CD4-positive, alpha-beta T cell treated with Interleukin-1 beta for 1 hour (primary cell): ENCODE data around the gene PSMD1.
"Not testable (repeated sequence)": the region's sequence is repeated elsewhere in the genome, so short reads cannot be mapped to it uniquely, and the experiment has no call there.

Source experiments
- DNase-seq, 2 donors: peaks; one replicate each; pipeline ENCODE4 v3.0.0-alpha.2; 2020 to 2022

Gene PSMD1

DNA sequence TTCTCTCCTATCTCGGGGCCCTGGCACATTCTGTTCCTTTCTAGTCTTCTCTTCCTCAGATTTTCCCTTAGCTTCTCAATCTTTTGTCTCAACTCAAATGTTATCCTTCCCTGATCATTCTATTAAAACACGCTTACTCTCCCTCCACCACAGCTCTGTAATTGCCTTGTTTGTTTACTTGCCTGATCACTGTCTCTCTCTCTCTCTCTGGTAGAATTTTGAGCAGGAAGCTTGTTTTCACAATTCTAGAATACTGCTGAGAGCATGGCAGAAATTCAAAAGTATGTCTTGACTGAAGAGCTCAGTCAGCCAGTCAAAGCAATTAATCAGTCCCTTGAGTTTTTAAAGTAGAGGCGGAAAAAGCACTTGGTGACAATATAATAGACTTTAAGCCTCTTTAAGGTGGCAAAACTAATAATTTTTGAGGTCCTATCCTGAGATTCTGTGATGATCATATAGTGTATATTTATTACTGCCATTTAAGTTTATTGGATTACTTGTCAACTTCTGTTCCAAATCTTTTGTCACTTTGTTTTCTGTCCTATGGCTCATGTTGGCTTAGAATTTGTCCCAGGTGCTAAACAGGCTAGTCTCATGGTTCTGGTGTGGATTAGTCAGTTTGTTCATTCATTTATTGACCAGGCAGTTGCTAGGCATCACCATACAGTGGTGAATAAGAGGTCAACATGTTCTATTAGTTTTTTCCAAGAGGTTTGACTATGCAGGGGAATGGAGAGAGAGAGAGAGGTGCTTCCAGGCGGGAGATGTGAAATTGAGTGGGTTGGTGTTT, 2.3 kb downstream of the PSMD1 start:
- DNase-seq = no peak

DNA sequence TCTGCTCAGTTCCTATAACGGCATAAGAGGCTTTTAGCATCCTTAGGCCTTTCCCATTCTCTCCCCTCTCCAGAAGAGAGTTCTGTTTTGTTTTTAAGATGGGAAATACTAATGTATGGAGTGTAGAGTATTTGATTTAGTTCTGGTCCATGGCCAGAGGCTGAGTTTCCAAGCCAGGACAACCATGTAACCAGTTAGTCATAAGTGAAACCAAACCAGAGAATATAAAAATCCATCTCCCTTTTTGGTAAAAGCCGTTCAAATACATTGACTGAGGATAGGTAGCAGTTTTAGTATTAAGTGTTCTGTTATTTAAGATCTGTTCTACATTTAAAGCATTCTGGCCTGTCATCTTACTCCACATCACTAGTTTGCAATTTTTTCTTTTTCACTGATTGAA, 3.1 kb downstream of the PSMD1 start:
- no peak for DNase-seq

DNA sequence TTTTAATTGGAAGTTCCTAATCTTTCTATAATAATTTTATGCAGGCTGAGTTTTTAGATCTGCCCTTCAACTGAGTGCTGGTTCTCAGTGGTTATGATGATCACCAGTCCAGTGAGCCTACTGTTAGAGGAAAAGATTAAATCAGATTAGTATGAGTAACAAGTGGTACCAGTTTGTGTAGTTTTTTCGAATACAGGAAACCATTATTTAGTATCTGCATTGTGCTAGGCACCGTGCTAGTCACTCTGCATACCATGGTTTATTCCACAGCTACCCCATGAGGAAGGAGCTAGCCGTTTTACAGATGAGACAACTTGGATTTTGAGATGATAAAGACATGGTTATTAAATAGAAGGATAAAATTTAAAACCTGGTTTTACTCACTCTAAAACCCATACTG, 6.1 kb downstream of the PSMD1 start:
- DNase-seq = no peak

DNA sequence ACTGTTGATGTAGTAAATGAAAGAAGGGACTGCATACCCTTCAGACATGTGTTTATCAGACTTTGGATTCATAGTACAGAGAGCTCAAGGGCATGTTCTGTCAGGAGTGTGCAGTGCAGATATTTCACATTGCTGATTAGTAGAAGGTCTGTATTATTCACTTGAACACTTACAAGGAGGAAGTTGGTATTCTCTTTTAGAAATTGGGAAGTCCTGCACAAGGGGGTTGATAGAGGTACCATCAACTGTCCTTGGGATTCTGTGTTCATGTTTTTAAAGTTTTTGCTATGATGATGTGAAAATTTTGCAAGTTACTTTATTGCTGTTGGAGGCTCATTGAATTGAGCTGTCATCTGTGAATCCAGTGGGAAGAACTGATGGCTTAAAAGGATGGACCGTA, 6.7 kb downstream of the PSMD1 start:
- DNase-seq = no peak

DNA sequence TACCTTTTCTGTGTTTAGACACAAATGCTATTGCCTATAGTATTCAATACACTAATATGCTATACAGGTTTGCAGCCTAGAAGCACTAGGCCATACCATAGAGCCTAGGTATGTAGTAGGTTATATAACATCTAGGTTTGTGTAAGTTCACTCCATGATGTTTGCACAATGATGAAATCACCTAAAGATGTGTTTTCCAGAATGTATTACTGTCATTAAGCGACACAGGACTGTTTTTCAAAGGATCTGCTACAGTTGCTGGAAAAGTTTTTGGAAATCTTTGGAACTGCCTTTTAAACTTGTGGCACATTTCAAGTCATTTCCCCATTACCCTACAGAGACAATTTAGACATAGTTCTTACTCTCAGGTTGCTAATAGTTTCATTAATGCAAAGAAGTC, 9.3 kb downstream of the PSMD1 start:
- DNase-seq = no peak

DNA sequence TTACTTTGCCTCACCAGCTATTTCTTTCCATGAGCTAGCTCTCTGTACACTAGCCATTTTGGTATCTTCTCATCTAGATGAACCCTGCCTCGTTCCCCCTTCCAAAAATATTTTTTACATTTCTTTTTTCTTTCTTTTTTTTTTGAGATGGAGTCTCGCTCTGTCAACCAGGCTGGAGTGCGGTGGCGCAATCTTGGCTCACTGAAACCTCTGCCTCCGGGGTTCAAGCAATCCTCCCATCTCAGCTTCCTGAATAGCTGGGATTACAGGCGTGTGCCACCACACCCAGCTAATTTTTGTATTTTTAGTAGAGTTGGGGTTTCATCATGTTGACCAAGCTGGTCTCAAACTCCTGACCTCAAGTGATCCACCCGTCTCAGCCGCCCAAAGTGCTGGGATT, 10.9 kb downstream of the PSMD1 start:
- DNase-seq = not testable (repeated sequence)

DNA sequence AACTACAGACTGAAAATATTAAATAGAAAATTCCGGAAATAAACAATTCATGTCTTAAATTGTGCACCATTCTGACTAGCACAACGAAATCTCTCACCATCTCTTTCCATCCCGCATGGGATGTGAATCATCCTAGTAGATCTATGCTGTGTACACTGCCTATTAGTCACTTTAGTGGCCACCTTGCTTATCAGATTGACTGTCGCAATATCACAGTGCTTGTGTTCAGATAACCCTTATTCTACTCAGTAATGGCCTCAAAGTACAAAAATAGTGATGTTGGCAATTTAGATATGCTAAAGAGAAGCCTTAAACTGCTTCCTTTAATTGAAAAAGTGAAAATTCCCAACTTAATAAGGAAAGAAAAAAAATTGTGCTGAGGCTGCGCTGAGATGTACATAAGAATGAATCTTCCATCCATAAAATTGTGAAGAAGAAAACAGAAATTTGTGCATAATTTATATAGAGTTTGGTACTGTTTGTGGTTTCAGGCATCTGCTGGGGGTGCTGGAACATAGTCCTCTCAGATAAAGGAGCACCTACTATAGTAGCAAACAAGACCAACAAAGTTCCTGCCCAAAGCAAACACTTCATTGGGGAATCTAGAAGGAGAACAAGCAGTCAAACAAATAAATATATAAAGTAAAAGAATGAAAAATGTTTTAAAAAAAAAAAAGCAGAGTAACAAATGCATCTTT, 12.0 kb downstream of the PSMD1 start:
- no peak for DNase-seq

DNA sequence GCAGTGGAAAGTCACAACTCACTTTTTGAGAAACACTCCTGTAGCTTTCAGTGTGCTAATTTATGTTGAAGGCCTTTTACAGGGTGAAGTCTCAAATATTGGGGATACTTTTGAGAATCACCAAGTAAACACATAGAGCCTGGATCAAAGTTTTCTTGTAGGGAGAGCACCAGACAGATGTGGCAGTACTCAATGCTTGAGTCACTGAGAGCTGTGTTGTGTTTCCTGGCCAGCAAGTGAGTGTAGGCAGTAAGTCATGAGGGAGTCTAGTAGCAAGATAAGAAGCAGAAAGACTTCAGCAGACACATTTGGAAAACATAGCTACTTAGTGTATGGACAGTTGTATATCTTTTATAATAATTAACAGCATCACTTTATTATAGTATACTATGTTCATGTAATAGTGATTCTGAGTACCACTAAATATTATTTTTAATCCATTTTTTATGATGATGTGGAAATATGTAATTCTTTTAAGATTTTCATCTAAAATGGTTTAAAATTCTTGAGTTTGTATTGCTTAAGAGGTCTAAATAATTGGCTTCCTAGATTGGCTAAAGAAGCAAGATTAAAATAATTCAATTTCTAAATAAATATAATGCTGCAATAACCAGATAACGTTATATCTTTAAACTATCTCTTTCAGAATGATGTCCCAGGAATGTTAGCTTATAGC, 12.8 kb downstream of the PSMD1 start:
- DNase-seq = no peak

DNA sequence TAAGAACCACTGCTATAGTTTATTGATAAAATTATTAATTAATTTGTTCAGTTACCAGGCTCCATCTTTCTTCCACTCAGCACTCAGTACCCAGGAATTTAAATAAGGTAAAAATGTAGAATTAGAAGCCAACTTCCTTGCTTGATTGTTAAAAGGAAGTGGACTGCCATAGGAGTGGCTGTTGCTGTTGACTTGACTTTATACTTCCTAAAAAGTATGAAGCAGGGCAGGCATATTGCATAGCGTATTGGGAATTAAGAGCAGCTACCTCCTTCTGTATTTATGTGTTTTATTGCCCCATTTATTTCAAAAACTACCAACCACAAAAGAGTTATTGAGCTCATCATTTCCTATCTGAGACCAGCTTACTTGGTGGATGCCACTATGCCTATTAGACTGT, 27.9 kb downstream of the PSMD1 start:
- DNase-seq = no peak

DNA sequence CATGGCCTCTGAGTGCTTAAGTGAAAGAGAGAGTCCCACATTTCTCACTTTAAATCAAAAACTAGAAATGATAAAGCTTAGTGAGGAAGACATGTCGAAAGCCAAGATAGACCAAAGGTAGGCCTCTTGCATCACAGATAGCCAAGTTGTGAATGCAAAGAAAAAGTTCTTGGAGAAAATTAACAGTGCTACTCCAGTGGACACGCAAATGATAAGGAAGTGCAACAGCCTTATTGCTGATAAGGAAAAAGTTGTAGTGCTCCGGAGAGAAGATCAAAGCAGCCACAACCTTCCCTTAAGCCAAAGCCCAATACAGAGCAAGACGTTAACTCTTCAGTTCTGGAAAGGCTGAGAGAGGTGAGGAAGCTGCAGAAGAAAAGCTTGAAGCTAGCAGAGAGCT, 32.1 kb downstream of the PSMD1 start:
- DNase-seq = no peak

DNA sequence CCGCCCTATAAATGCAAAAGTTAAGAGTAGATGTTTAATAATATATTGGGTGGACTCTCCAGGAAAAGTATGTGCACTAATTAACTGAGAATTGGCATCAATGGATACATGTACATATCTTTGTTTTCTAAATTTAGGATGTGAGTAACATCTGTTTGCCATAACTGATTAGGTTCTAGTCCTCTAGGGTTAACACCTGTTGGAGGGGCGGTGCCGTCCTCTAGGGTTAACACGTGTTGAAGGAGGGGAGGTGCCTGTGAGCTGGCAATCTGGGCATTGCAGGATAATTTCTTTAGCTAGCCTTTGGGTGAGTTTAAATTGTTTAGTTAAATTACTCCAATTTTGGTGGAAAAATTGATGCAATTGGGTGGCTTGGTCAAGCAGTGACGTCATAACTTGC, 37.3 kb downstream of the PSMD1 start:
- DNase-seq = no peak

DNA sequence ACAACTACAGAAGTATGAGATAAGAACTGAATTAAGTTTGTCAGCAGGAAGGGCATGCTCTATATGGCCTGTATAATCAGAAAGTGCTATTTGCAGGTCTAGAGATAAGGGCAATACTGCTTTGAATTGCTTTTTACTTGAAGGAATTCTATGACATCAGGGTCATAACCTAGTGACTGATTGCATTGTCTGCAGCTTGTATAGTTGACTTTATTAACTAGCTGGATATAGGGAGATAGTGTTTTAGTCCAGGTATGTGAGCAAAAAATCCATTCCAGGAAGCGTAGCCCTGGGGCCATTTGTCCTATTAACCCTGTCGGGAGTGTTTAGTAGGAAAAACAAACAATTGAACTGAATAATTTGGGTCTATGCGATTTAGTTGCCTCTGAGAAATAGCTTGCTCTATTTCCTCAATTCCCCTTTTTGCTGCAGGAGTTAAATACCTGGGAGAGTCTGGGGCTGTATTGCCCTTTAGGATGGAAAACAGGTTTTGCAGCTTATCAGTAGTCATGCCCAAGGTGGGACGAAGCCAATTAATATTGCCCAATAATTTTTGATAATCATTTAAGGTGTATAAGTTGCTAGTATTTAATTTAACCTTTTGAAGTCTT, 38.2 kb downstream of the PSMD1 start:
- no peak for DNase-seq

DNA sequence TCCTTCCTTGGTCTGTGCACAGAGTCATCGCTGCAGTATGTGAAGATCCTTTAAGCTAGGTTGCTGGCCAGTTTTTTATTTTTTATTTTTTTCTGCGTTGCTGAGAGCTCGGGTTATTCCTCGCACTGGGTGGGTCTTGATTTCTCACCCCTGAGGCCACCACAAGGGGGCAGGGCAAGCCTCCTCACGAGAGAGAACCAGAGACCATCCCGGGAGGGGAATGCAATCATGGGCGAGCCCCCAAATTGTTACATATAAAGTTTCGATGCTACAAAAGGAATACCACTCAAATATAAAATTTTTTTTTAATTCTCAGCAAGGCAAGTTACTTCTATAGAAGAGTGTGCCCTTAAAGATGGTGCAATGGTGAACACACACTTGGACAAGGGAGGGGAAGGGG, 43.3 kb downstream of the PSMD1 start:
- no peak for DNase-seq

DNA sequence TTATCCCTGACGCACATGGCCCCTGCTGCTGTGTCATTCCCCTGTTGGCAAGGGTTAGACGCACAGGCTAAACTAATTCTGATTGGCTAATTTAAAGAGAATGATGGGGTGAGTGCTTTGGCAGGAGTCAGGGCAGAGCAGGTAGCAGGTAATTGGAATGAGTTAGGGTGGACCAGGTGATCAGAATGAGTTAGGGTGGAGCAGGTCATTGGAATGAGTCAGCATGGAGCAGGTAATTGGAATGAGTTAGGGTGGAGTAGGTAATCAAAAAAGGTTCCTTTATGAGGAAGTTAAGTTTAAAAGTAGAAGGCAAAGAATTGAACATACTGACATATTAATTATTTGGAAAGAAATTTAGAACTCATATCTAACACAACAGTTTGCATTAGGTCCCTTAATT, 43.7 kb downstream of the PSMD1 start:
- DNase-seq = not testable (repeated sequence)

DNA sequence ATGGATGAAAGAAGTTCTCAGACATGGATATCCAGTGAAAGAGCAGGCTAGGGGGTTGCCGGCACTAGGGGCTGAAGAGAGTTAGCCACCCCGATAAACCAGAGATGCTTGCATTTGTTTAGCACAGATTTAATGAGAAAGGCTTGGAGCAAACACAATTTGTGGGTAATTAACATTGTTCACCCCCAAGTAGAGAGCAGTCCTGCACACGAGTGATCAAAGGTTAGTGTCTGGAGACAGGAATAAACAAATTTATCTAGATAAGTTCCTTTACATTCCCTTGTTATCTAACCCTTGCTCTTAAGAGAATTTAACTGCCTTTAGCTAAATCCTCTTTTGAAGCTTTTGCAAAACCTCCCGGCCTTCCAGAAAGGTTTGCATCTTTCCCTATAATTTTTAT, 44.3 kb downstream of the PSMD1 start:
- no peak for DNase-seq

DNA sequence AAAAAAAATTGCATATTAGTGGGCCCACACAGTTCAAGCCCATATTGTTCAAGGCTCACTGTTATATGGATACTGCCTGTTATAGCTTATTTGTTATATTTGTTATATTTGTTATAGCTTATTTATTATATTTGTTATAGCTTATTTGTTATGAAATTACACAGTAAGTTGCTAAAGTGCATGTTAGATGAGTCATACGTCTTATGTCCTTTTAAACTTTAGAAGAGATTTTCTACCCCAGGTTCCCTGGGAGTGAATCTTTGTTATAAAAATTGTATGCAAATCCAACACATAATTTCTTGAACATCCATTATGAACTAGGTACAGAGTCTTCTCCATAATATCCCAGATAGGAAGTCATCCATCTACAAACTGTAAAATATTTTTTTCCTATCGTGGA, 46.1 kb downstream of the PSMD1 start:
- no peak for DNase-seq

DNA sequence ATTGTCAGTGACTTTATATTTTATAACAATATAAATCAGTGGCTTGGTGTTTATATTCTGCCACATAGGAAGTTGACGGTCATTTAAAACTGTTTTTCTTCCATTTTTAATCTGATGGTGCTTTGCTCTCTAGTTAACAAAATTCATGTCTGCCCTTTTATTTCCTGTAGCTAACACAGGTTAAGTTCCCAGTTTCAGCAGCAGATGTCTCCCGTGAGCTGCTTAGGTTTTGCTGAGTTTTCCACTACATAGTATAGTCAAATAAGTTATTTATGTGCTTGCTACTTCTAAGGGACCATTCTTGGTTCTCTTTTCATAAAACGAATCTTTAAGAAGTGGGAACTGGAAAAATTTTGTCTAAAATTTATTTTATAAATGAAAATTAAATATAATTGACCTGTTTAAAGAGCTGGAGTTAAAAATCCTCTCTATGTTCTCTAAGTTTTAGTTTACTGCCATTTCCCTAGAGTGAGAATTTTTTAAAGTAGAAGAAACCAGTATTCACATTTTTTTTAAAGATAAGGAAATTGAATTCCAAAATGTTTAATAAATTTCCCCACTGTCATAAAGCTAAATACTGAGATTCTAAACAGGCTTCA, 47.5 kb downstream of the PSMD1 start:
- DNase-seq = peak; percentile 48 to 60

DNA sequence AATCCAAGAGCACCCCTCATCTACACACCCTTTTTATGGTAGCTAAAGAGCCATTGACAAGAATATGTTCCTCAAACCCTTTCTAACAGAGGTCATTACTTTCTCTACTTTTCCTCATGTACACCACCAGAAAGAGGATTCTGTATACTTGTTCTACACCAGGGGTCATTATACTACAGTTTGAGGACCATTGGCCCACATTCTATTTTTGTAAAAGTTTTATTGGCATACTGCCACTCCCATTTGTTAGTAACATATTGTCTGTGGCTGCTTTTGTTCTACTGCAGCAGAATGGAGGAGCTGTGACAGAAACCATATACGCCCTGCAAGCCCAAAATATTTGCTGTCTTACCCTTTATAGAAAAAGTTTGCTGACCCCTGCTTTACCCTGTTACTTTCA, 53.9 kb downstream of the PSMD1 start:
- no peak for DNase-seq

DNA sequence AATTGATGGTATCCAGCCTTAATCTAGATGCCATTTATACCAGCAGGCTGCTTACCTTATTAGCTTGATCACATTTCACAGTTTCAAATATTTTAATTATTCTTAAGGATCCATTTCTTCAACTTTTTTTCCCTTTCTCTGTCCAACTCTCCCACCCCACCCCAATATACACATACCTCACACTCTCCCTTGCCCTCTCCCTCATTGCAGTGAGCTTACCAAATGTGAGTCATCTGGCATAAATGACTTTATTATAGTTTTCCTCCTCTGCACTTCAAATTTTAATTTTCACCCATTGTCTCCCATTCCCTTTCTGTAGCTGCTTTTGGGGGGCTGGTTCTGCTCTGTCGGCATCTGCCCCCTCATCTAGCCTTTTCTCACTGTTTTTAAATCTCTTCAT, 55.3 kb downstream of the PSMD1 start:
- DNase-seq = no peak

DNA sequence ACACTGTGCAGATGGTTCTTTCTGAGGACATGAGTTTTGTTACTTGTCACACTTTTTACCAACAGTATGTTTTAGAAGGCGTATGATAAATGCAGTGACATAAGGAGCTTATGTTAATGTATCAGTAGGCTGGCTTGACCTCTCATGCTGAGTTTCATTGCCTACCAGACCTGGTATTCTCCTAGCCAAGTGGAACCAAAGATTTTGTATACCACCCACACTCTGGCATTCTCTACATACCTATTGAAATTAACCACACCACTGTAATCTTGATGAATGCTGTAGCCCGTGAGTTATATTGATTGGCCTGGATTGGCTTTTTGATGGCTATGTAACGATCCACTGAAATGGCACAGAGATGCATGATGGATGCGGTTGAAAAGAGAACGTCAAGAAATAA, 56.8 kb downstream of the PSMD1 start:
- no peak for DNase-seq

DNA sequence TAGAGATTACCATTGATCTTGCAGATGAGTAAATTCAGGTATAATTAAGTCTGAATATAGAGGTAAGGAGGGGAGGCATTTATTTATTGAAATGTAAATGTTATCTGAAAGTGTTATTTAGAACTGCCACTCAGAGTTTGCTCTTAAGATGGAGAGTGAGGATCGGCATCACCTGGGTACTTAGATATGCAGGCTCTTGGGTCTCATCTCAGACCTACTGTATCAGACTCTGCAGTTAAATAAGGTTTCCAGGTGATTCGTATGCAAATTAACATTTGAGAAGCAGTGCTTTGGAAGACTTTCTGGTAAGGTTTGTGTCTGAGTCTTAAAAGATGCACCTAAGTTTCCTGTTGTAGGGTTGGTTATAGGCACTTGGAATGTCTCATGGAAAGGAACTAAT, 59.0 kb downstream of the PSMD1 start:
- no peak for DNase-seq

DNA sequence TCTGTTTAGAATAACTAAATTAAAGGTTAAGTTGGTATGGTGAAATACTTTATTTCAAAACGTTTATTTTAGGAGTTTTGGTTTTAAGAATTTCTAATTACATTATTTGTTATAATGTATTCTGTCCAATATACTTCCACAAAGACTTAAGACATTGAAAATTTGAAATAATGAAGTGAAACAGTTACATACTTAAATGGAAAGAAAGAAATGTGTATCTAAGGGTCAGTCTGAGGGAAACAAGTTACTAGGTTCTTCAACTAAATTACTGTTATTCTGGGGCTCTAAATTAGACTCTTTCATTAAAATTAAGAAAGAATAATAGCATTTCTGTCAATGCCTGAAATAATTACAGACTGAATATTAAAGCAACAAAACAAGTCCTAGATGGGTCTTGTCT, 60.5 kb downstream of the PSMD1 start:
- no peak for DNase-seq

DNA sequence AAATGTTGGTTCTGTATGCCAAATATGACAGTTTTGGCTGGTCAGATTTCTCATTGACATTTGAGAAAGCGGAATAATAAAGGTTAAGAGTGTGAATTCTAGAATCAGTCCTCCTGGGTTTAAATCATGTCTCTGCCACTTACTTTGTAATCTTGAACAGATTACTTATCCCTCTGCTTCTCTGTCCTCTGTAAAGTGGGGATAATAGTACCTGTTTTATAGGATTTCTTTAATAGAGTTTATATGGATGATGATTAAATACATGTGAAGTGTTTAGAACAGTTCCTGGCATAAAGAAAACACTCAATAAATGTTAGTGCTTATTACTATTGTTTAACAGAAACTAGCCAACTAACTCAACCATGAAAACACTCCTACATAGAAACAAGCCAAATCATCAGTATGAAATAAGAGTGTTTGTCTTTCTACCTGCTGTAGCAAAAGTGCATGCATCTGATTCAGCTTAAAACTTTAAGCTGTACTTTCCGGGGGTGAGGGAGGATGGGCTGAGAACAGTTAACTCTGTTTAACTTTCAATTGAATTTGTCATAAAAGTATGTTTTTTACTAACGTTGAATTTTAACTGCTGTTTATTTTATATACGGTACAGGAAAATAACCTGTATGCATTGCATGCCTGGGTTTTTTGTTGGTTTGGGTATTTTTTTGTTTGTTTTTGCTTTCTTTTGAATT, 61.4 kb downstream of the PSMD1 start:
- DNase-seq = no peak
